MV-4-11 (cell line): ENCODE data around the gene CACNA2D2.

Experiments
- DNase-seq: peaks from one replicate; lab custom pipeline; 2025; lab: John Stamatoyannopoulos, UW

The CACNA2D2 gene

DNA sequence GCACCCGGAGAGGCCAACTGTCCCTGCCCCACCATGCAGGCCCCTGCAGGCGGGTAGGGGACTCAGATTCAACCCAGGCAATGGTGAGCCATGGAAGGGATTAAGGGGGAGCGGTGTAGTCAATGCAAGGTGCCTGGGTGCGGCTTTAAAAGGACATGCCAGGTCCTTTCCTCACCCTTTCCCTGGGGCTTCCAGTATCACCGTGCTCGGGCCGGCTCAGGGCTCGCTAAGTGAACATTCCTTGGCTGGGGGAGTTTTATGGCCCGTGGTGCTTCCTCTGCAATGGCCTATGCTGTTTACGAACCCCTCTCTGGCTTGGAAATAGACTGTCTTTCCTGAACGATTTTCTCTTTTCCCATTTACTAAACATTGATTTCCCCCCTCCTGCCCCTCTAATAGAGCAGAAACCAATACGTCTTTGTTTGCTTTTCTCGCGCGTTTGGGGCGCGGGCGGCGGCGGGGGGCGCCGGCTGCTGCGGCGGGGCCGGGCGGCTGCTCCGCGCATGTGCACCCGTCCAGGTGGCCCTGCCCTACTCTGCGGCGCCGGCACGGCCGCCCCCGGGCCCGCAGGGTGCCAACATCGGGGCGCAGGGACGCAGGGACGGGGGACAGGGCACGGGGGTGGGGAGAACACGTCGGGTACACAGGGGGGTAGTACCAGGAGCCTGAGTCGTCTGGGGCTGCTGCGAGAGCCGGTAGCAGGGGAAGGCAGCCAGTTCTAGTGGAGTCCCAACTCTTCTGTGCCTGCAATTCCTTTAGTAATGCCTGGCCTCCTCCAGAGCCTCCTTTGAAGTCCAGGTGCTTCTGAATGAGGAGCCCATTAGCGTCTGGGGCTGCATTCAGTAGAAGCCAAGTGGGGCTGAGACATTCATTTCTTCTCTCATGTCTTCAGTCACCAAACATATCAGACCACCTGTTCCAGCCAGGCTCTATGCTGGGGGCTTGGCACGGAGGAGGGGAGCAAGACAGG is 26.9 kb upstream of the CACNA2D2 start:
- DNase-seq, result no peak

DNA sequence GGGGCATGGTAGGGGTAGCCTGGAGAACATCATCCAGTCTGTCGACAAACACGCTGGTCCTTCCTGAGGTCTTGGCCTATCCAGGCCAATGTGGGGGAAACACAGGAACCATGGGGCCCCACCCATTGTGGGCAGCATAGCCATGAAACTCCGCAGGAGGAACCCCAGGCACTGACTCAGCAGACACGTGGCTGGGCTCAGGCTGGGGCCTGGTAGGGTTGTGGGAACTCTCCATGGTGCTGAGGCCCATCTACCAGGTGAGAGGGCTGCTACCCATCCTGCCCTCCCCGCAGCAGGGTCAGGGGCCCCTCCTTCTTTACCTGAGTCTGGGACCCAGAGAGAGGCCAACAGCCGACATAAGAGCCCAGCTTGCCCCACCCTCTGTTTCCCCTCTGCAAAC is 22.6 kb upstream of the CACNA2D2 start:
- peak; percentile 88 for DNase-seq

DNA sequence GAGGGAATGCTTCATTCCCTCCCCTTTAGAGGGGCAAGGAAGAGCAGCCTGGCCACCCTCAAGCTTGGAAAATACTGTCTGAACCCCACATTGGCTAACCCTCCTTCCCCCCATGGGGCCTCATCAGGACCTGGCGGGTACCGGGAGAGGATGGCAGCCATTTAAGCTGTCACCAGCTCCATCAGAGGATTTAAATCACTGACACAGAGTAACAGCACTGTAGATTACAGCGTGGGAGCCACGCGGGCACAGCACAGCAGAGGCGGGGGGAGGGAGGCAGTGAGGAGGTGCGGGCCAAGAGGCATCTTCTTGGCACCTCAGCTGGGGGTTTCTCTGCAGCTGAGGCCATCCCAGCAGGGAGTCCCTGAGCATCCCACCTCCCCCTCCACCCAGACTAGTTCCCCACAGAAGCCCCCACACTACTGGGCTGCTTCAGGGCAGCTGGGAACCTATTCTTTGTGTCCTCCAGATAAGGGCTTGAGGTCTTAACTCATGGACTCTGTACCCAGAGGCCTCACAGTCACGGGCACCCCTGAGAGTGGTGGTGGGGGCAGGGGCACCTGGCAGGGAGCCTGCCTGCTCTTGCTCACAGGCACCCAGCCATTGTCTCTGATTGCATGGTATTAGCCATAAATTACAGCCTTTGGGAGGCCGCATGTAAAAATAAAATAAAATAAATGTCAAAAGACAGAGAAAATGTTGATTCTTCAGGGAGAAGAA is 21.9 kb upstream of the CACNA2D2 start:
- no peak for DNase-seq

DNA sequence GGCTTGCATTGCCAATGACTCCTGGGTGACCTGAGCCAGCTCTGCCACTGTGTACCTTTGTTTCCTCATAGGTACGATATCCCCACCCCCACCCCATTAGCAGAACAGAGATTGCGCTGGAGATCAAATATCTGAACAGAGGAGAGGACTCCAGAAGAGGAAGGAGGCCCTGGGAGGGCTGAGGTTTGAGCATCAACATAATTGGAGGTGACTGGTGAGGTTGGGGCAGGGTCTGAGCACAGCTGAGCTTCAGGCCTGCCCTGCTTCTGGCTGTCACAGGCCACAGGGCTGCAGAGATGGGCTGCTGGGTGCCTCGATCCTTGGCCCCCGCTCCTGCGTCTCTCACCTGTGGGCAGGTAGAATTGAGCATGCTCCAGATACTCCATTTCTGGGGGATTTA is 21.3 kb upstream of the CACNA2D2 start:
- no peak for DNase-seq

DNA sequence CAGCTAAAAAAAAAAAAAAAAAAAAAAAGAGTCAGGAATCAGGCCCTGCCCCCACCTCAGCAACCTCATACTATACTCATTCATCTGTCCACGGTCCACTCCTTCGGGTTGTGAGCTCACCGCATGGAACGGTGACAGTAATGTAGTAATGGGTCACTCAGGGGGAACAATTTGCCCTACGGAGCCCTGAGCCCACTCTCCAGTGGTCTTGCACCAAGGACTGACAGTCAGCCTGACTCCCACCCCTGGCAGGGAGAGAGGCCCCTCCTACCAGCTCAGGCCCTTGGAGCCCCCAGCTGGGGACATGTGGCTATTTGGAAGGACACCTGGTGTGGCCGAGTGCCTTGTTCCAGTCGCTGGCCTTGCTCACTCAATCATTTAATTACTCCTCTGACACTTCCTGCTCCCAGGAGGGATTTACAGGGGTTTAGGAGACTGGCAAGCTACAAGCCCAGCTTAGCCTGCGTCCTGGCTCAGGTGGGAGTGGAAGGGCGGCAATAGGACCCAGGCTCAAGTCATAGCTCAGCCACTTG is 19.9 kb upstream of the CACNA2D2 start:
- DNase-seq, result no peak

DNA sequence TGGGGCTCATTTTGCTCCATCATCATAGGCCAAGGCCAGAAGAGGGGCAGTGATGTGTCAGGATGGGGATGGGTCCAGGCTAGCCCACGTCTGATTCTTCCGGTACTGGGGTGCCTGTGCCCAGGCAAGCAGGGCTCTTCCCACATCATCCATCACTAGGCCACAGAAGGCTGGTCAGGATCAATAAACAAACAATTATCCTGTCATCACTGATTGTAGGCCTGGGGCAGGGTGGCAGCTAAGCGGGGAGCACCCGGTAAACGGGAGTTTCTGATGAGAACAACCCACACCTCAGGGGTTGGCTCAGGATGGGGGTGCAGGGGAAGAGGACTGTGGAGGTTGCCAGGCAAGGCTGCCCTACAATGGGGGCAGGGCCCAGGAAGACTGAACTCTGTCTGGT is 18.1 kb upstream of the CACNA2D2 start:
- no peak for DNase-seq

DNA sequence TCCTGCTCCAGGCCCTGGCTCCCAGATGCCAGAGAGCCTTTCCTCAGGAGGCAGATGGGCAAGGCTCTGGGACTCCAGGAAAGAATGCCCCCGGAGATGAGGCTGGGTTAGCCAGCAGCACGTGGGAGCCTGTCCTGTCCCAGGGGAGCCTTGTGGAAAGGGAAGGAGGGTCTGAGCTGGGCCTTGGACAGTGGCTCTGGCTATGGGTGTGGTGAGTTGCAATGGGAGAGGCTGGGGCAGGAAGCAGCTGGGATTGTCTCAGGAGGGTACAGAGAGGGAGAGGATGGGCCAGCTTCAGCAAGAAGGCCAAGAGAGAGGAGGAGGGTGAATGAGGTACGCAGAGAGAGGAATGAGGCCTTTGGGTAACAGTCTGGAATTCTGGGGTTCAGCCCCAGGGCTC is 17.4 kb upstream of the CACNA2D2 start:
- DNase-seq, result no peak

DNA sequence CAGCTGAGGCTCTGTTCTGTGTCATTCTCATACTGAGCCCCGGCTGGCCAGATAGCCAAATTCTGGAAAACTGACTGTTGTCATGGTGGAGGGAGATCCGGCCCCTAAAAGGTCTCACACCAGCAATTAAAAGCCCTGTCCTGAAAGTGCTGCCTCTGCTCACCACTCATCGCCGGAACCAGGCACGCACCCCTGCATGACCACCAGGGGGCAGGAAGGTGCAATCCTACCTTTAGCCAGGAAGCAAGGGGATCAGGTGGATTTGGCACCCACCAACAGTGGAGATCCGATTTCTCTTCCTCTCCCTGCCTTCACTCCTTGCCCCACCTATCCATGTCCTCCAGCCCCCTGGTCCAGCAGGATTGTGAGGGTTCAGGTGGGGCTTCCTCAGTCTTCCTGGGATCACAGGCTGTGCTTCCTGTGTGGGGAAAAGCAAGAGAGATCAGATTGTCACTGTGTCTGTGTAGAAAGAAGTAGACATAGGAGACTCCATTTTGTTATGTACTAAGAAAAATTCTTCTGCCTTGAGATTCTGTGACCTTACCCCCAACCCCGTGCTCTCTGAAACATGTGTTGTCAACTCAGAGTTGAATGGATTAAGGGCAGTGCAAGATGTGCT is 16.1 kb upstream of the CACNA2D2 start:
- DNase-seq, result peak; percentile 29

DNA sequence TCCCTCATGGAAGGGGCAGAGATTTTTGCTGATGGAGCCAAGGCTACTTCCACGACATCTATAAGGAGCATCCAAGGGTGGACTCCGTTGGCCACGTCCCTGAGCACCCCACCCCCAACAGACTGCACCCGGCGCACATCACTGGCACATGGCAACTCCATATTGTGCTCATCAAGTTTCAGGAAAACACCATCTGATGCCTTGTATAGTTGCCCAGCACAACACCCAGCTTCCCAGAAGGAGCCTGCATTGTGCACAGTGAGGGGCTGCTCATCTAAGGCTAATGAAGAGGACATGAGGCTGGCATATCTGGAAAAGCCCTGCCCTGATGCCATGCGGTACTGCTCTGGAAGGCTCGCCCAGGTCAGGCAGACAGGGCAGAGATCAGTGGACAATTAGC is 15.0 kb upstream of the CACNA2D2 start:
- DNase-seq, result no peak

DNA sequence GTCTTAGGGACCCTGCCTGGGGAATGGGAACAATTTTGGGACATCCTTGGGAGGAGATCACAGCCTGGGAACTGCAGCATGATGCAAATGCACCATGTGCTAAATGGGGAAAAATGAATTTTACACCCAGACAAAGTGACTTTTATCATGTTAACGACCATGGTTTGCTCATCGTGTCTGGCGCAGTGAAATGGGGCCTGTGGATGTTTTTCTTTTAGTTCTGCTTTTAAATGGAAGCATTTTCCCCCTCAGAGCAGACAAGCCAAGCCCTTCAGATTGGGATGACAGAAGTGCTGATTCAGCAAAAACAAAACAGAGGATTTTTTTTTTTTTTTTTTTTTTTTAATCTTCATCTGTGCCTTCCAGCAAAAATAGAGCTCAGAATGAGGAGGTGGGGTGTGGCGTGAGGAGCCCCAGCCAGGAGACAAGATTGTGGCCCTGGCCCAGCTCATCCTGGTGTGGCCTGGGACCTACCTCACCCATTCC is 14.3 kb upstream of the CACNA2D2 start:
- DNase-seq, result no peak

DNA sequence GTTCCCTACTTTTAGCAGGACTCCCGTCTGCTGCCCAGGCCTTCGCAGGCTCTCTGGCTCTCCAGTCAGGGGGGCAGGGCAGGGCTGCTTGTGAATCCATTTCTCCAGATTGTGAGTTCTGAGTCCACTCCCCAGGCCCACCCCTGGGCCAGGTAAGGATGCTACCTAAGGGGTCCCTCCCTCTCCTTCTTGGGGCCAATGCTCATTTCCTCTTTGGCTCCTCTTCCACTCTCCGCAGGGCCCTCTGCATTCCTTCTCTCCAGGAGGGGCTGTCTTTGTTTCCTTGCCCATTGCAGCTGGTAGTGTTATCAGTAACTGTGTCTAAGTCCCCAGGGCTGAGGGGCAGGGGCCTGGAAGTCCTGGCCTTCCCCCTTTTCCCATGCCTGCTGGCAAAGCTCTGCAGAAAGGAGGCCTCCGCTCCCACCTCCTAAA is 13.0 kb upstream of the CACNA2D2 start:
- DNase-seq, result no peak

DNA sequence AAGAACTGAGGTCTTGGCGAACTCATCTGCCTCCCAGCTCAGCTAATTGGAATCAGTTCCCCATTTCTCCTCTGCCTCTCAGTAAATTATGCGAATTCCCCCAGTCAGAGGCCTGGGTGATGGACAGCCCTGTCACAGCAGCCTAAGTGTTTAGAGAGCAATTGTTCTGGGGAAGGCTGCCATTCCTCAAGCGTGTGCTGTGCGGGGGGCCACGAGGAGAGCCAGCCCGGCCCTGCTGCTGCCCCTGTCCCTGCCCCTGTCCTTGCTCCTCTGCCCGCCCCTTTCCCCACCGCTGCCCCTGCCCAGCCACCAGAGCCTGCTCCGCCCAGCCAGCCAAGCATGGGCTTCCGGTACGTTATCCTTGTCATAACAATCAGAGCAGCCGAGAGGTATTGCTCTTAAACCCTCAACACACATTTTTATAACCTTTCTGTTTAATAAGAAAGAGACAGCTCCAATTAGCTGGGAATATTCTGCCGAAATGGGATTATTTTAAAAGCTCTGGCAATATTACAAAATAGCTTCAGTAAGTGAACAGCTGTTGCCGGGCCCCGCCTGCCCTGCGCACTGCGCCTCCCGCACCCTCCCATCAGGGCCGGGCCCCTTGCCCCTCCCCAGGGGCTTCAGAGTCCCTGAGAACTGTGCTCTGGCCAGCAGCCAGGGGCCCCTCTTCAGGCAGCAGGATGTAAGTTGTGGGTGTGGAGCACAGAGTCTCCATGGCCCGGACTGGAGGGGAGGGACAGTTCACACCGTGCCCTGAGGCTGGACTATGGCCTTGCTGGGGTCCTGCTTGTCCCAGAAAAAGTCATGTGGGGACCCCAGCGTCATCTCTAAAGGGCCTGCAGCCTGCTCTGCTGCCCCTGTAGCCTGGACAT is 12.4 kb upstream of the CACNA2D2 start:
- DNase-seq, result peak; percentile 75

DNA sequence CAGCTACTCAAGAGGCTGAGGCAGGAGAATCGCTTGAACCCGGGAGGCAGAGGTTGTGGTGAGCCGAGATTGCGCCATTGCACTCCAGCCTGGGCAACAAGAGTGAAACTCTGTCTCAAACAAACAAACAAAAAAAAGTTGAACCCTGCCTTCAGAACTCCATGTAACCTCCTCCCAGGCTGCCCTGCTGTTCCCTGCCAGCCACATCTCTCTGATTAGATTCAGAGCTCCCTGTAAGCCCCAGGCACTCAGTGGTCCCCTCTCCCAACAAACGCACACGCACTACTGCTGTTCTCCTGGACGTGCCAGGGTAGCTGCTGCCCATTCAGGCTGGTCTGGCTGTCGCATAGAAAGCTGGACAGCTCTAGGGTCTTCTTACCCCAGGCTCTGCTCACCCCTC is 9.5 kb upstream of the CACNA2D2 start:
- peak; percentile 4 for DNase-seq

DNA sequence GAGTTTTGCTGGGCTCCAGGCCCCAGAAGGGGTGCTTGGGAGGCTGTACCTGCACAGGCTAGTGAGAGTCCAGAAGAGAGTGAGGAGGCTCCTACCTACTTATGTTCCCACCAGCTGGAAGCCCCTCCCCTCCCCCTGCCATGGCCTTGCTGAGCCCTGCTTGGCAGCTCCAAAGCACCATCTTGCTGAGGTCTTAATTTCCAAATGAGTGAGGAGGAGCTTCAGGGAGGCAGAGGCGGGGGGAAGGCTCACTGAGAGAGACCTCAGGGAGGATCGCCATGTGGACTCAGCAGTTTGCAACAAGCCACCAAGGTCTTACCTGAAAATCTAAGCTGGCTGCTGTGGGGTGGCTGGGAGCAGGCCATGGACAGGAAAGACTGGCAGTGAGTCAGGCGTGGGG is 8.7 kb upstream of the CACNA2D2 start:
- no peak for DNase-seq

DNA sequence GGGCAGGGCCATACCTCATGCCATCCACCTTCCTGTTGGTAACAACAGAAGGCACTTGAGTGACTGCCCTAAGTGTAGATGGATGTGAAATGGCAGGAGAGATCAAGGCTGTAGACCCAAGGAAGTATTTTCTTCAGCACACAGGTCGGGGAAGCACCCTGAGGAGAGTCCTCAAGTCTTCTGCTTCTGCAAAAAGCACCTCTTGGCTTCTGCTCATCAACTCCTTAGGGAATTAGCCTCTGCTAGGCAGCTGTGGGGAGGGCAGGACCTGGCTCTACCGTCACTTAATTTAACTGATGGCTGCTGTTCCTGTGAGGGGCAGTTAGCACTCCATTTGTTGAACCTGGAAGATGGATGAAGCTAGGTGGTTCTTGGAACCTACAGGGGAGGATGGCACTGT is 6.9 kb upstream of the CACNA2D2 start:
- DNase-seq, result no peak

DNA sequence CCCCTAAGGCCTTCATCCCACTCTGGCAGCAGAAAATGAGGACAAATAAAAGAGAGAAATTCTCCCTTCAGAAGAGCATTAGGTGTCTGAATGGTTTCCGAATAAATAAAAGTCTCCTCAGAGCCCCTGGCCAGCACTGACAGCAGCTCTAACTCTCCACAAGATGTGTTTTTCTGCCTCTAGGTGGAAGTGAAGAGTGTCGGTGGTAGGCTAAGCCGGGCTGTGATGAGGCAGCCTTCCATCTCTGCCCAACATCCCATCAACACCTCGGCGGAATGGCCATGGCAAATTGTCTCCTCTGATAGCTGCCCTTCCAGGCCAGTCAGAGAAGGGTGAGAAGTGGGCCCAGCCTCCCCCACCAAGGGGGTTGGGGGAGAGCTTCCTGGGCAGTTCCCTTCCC is 6.3 kb upstream of the CACNA2D2 start:
- DNase-seq, result no peak

DNA sequence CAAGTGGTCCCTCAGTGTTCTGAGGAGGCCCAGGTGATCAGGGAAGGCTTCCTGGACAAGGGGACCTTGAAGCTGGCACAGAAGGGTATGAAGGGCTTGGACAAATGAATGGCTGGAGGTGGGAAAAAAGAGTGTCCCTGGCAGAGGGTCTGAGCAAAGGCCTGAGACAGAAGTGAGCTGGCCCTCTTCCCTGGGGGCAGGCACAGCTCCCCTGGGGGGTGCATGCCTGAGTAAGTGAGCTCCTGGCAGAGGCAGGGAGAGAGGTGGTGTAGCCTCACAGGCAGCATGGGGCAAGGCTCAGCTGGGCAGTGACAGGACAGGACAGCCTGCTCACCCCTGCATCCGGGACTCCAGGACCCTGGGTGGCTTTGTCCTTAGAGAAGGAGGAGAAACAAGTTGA is 5.4 kb upstream of the CACNA2D2 start:
- DNase-seq, result no peak

DNA sequence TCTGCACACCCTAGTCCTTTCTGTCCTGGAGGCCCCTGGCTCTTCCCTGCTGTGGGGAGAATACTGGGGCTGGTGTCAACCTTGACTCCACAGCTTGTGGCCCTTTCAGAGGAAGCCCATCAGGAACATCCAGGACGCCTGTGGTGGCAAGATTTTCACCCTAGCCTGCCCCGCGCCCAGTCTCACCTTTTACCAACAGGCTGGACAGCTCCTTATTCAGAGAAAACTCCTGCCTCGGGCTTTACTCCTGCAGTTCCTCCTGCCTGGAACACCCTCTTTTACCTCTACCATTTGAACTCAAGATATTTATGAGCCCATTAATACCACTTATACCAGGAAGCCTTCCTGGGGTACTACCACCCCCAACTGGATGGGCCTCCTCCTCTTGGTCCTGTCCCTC is 2.7 kb upstream of the CACNA2D2 start:
- no peak for DNase-seq

DNA sequence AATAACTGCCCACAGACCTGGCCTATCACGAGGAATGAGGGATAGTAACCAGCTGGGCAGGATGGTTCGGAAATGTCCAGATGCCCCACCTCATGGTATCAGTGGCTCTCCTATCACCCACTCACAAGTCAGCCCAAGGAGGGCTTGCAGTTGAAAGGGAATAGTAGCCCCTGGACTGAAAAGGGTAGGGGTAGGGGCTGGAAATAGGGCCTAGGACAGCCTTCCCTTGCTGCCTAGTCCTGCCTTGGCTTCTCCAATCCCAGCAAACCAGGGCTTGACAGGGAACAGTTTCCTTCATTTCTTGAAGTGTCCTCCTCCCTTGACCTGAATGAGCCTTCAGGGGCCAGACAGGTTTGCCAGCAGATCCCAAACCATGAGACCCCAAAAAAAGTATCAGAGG is 1.2 kb upstream of the CACNA2D2 start:
- DNase-seq, result no peak

DNA sequence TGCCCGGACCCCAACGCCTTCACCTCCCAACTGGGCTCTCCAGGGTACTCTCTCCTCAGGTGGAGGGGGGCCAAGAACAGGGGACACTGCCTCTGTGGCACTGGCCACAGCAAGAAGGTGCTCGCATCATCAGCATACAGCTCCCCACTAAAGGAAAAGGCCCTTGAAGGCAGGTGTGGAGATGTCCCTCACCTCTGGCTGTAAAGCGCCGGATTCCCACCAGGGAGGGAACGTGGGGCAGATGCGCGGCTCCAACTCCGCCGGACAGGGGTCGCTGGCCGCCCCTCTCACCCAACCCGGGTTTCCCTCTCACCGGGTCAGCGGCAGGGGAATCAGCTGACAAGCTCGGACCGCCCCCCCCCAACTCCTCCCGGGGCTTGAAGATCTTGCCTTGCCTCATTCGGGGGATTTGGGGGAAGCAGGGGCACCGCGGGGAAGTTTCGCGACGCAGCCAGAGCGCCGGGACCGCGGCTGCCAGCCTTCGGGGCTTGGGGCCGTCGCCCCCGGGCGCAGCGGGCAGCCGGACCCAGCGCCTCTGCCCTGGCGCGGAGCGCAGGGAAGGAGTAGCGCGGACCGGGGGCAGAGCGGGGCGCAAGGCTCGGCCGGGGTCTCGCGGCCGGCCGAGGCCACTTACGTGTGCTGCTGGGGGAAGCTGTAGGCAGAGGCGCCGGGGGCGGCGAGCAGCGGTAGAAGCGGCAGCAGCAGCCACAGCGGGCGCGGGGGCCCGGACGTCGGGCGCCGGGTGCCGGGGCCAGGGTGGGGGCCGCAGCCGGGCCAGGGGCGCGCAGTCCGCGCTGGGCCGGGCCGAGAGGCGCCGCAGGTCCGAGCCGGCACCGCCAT is 630 bp downstream of the CACNA2D2 start:
- no peak for DNase-seq

DNA sequence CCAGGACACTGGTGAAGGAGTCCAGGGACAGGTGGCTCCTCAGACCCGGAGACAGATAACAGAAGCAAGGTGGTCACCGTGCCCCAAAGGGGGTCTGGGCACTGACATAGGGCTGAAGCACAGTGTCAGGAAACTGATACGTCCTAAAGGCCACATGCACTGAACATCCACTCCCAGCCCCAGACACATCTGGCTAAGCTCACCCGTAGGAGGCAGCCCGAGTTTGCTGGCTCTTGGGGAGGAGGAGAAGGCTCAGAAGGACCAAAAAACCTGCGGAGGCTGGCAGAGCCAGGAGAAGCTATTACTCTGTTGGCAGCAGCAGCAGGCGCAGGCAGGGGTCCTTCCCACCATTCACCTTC is 1.2 kb downstream of the CACNA2D2 start:
- DNase-seq, result no peak
